Measurements from ENCODE around the gene SMIM13.
A peak's percentile ranks its signal among the peaks of the same experiment; 100 is the strongest.

DNA sequence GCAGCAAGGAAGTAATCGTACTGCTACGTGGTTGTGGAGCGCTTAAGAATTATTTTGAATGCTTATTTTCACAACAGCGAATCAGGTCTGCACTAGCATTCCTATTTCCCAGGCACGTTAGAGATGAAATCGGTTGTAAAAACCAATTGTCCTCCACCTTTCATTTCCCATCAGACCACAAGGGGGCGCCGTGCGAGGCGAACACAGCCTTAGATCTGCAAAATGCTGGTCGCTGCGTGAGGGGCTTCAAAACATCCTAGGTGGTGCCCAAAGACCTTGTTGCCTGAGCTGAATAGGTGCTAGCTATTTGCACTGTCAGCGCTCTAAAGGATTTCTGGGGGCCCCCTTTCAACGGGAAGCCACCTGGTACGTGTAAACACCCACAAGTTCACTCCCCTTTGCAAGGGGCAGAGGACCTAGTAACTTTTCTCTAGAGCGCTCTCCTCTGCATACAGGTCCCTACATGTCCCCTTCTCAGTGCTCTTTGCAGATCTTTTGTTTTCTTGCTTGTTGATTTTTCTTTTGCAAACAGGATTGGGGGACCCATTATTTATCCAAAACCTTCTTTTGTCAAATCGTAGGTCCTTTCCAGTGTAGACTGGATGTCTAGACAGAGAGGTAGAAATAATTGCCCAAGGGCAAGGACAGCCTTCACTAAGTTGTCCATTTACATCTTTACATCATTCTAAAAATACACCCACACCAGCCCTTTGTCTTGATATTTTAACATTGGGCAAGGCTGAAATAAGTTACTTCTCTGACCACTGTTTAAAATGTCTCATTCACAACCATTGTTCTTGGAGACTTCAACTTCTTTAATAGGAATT is 79.1 kb downstream of the SMIM13 start:
- TF ChIP-seq, protein P1, sequence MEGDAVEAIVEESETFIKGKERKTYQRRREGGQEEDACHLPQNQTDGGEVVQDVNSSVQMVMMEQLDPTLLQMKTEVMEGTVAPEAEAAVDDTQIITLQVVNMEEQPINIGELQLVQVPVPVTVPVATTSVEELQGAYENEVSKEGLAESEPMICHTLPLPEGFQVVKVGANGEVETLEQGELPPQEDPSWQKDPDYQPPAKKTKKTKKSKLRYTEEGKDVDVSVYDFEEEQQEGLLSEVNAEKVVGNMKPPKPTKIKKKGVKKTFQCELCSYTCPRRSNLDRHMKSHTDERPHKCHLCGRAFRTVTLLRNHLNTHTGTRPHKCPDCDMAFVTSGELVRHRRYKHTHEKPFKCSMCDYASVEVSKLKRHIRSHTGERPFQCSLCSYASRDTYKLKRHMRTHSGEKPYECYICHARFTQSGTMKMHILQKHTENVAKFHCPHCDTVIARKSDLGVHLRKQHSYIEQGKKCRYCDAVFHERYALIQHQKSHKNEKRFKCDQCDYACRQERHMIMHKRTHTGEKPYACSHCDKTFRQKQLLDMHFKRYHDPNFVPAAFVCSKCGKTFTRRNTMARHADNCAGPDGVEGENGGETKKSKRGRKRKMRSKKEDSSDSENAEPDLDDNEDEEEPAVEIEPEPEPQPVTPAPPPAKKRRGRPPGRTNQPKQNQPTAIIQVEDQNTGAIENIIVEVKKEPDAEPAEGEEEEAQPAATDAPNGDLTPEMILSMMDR (IDR thresholded peaks at IDR 0.05; ENCODE audit: insufficient read depth, low read length, poor library complexity, severe bottlenecking) = peak; percentile 98
- no peak for TF ChIP-seq EZH2phosphoT487 (conservative IDR thresholded peaks at IDR 0.05; ENCODE audit: low read length)

Data from SU-DHL-6 (cell line).